Activated CD4-positive, alpha-beta T cell treated with anti-CD3 and anti-CD28 coated beads, Interleukin-2, amount 50 U/mL, for 48 hours (primary cell): ENCODE data around the gene TAF11L10.
"Not testable (repeated sequence)": the region's sequence is repeated elsewhere in the genome, so short reads cannot be mapped to it uniquely, and the experiment has no call there.

Experiments
- DNase-seq, 2 experiments: peaks; one replicate each; pipeline ENCODE4 v3.0.0-alpha.2; 2020

TAF11L10 gene

DNA sequence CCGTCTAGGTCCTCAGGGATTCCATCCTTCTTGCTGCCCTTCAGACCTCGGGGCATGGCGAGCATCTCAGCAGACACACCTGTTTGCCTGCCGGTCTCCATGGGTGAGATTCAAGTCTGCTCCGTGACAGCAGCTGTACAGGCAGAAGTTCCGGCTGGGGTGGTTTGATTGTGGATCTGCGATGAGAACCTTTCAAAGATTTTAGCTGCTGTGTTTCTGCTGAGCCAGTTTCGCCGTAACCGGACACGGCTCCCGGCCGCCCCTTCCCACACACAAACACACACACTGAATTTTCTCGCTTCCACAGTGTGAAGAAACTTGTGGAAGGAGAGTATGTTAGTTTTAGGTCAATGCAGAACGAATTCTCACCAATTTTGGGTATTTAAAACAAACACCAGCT is at the start of gene TAF11L10:
TSS of gene TAF11L10 (minus strand) at position 101 of the 400 bp plus-strand sequence.
- not testable (repeated sequence) for DNase-seq

DNA sequence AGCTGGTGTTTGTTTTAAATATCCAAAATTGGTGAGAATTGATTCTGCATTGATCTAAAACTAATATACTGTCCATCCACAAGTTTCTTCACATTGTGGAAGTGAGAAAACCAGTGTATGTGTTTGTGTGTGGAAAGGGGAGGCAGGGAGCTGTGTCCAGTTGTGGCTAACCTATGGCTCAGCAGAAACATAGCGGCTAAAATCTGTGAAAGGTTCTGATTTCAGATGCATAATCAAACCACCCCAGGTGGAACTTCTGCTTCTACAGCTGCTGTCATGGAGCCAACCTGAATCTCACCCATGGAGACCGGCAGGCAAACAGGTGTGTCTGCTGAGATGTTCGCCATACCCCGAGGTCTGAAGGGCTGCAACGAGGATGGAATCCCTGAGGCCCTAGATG is 36.5 kb upstream of the TAF11L10 start, which contains the start of gene TAF11L14:
TSS of gene TAF11L14 (plus strand) at position 301 of the 400 bp plus-strand sequence.
- no peak for DNase-seq

DNA sequence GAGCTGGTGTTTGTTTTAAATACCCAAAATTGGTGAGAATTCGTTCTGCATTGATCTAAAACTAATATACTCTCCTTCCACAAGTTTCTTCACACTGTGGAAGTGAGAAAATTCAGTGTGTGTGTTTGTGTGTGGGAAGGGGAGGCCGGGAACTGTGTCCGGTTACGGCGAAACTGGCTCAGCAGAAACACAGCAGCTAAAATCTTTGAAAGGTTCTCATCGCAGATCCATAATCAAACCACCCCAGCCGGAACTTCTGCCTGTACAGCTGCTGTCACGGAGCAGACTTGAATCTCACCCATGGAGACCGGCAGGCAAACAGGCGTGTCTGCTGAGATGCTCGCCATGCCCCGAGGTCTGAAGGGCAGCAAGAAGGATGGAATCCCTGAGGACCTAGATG is 34.2 kb upstream of the TAF11L10 start, which contains the start of gene TAF11L13:
TSS of gene TAF11L13 (plus strand) at position 301 of the 400 bp plus-strand sequence.
- not testable (repeated sequence) for DNase-seq

DNA sequence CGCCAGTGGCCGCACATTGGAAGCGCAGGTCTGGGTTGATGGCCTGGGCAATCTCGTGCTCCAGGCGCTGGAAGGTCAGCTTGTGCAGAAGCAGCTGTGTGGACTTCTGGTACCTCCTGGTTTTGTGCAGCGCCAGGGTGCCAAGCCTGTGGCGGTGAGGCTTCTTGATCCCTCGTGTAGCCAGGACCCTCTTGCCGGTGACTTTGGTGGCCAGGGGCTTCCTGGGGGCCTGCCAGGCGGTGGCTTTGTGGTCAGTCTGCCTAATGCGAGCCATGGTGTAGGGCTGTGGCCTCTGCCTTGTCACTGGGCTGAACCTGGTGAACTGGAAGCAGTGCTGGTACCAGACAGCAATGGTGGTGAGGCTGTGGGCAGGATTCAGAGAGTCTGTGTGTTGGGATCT is 28.1 kb upstream of the TAF11L10 start:
- DNase-seq: no peak

DNA sequence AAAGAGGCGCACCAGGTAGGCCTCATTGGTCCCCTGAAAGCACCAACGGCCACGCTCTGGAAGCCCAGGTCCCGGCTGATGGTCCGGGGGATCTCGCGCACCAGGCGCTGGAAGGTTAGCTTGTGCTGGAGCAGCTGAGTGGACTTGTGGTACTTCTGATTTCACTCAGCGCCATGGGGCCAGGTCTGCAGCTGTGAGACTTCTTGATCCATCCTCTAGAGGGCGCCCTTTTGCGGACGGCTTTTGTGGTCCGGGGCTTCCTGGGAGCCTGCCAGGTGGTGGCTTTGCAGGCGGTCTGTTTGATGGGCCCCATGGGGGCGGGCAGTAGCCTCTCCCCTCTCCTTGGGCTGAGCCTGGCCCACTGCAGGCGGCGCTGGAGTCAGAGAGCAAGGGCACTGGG is 23.0 kb upstream of the TAF11L10 start:
- no peak for DNase-seq

DNA sequence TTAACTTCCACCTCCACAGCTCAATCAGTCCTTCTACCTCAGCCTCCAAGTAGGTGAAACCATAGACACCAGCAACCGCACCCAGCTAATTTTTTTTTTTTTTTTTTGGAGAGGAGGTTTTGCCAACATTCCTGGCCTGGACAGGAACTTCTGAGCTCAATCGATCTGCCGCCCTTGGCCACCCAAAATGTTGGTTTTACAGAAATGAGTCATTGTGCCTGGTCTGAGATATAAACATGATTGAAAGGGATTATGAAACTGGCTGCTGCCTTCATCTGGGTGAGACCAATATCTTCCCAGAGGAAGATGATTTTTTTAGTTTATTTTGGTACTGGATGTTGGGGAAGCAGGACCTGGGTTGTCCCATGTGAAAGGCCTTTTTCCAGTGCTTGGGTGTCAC is 21.7 kb upstream of the TAF11L10 start:
- DNase-seq: no peak

DNA sequence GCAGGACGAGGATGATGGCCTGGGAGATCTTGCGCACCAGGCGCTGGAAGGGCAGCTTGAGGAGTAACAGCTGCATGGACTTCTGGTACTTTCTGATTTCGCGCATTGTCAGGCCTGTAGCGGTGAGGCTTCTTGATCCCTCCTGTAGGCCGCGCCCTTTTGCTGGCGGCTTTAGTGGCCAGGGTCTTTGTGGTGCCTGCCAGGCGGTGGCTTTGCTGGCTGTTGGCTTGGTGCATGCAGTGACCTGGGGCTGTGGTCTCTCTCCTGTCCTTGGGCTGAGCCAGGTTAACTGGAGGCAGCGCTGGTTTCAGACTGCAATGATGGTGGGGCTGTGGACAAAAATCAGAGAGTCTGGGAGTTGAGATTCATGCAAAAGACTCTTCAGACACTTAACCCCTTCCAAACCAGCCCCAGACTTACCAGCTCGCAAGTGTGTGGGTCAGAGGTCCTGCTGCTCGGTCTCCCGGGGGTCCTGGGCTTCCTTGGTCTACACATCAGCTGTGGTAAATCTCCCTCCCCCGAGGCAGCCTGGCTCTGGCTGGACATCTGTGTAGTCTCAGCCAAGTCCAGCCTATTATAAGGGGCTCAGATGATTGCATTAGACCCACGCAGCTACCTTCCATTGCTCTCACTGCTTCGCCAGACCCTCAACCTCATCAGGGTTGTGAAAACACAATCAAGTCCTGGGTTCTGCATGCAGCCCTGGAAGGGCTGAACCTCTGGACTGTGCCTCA is 17.4 kb upstream of the TAF11L10 start:
- DNase-seq: no peak

DNA sequence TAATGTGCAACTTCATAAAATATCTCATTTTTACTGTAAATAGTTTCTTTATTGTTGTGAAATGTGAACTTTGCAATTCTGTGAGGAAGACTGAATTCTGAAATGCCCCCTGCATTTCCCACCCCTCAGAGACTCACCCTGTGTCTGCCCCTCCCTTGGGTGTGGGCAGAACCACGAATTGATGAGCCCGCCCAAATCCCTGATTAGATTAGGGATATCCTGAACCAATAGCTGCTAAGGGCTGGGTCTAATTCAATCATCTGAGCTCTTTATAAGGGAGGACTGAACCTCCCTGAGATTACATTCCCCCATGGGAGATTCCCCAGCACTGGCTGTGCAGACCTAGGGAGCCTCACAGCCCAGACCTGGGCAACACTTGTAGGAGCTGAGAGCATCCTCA is 12.5 kb upstream of the TAF11L10 start, which contains the start of gene TAF11L12:
TSS of gene TAF11L12 (plus strand) at position 301 of the 400 bp plus-strand sequence.
- not testable (repeated sequence) for DNase-seq

DNA sequence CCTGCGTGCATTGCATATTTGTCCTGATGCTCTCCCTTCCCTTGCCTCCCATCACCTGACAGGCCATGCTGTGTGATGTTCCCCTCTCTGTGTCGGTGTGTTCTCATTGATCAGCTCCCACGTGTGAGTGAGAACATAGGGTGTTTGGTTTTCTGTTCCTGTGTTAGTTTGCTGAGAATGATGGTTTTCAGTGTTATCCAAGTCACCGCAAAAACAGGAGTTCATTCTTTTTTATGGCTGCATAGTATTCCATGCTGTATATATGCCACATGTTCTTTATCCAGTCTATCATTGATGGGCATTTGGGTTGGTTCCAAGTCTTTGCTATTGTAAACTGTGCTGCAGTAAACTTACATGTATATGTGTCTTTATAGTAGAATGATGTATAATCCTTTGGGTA is 9.8 kb upstream of the TAF11L10 start:
- not testable (repeated sequence) for DNase-seq

DNA sequence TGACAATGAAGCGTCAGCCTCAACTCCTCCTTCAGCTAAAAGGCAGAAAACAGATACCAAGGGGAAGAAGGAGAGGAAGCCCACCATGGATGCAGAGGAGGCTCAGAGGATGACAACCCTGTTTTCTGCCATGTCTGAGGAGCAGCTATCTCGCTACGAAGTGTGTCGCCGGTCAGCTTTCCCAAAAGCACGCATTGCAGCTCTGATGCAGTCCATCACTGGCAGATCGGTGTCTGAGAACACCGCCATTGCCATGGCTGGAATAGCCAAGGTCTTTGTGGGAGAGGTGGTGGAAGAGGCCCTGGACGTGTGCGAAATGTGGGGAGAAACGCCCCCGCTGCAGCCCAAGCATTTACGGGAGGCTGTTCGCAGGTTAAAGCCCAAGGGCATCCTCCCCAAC is 7.3 kb upstream of the TAF11L10 start:
- no peak for DNase-seq

DNA sequence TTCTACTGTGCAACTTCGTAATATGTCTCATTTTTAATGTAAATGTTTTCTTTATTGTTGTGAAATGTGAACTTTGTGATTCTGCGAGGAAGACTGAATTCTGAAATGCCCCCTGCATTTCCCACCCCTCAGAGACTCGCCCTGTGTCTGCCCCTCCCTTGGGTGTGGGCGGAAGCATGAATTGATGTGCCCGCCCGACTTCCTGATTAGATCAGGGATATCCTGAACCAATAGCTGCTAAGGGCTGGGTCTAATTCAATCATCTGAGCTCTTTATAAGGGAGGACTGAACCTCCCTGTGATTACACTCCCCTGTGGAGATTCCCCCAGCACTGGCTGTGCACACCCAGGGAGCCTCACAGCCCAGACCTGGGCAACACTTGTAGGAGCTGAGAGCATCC is 6.3 kb upstream of the TAF11L10 start, which contains the start of gene TAF11L11:
TSS of gene TAF11L11 (plus strand) at position 304 of the 400 bp plus-strand sequence.
- DNase-seq: not testable (repeated sequence)

DNA sequence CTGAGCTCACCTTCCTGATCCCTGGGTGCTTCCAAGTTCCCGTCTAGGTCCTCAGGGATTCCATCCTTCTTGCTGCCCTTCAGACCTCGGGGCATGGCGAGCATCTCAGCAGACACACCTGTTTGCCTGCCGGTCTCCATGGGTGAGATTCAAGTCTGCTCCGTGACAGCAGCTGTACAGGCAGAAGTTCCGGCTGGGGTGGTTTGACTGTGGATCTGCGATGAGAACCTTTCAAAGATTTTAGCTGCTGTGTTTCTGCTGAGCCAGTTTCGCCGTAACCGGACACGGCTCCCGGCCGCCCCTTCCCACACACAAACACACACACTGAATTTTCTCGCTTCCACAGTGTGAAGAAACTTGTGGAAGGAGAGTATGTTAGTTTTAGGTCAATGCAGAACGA is 3.4 kb downstream of the TAF11L10 start, which contains the start of gene TAF11L9:
TSS of gene TAF11L9 (minus strand) at position 140 of the 400 bp plus-strand sequence.
- DNase-seq: not testable (repeated sequence)

DNA sequence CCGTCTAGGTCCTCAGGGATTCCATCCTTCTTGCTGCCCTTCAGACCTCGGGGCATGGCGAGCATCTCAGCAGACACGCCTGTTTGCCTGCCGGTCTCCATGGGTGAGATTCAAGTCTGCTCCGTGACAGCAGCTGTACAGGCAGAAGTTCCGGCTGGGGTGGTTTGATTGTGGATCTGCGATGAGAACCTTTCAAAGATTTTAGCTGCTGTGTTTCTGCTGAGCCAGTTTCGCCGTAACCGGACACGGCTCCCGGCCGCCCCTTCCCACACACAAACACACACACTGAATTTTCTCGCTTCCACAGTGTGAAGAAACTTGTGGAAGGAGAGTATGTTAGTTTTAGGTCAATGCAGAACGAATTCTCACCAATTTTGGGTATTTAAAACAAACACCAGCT is 6.8 kb downstream of the TAF11L10 start, which contains the start of gene TAF11L8:
TSS of gene TAF11L8 (minus strand) at position 101 of the 400 bp plus-strand sequence.
- not testable (repeated sequence) for DNase-seq

DNA sequence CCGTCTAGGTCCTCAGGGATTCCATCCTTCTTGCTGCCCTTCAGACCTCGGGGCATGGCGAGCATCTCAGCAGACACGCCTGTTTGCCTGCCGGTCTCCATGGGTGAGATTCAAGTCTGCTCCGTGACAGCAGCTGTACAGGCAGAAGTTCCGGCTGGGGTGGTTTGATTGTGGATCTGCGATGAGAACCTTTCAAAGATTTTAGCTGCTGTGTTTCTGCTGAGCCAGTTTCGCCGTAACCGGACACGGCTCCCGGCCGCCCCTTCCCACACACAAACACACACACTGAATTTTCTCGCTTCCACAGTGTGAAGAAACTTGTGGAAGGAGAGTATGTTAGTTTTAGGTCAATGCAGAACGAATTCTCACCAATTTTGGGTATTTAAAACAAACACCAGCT is 12.0 kb downstream of the TAF11L10 start, which contains the start of gene TAF11L7:
TSS of gene TAF11L7 (minus strand) at position 101 of the 400 bp plus-strand sequence.
- DNase-seq: not testable (repeated sequence)
